ENCODE results near the gene OR5T3.
"Not testable (repeated sequence)": the region's sequence is repeated elsewhere in the genome, so short reads cannot be mapped to it uniquely, and the experiment has no call there.

OR5T3 gene

DNA sequence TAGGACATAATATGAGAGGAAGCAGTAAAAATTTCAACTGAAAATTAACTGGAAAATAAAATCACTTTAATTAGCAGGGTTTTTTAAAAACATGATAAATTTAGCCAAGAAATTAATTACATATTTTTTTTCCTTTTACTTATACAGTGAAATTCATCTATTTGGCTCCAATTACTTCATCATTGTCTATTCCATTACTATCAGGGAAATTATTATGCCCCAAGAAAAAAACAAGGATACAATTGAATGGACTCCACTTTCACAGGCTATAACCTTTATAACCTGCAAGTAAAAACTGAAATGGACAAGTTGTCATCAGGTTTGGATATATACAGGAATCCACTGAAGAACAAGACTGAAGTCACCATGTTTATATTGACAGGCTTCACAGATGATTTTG is at the start of gene OR5T3:
Gene OR5T3, plus strand, starts transcription at position 301 of the 400 bp plus-strand sequence. Its CDS starts 0 bp downstream, at position 301.
- DNase-seq, result no peak

DNA sequence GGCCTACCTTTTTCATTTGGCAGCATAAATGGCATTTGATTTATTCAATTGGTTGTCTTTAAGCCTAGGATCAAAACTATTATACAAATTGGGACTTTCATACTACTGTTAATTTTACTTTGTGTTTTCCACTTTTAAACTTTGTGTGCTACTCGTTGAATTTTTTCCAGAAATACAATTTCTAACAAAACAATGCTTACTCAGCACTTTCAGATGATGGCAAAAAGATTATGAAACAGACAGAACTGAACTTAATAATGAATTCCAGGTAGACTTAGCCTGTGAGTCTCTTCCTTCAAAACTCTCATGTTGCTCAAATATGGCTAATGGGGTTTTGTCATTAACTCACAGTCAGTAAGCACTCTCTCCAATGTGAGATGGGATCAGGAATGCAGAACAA is 44.3 kb upstream of the OR5T3 start:
- DNase-seq, result no peak

DNA sequence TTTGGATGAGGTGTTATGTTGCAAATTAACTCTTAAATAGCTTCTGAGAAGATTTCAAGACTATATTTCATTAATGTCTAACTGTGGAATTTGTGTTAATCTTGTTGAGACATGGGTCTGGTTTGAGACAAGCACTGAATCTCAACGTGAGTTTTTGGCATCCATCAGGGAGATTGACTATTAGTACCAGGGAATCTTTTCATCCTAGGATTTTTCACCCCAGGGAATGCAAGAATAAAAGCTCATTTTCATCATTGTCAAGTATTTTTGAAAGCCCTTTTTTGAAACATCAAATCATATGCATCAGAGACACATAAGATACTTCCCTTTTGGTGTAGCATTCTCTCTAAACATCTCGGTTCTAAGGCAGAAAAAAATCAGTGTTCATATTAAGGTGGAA is 37.5 kb upstream of the OR5T3 start:
- DNase-seq, result no peak

DNA sequence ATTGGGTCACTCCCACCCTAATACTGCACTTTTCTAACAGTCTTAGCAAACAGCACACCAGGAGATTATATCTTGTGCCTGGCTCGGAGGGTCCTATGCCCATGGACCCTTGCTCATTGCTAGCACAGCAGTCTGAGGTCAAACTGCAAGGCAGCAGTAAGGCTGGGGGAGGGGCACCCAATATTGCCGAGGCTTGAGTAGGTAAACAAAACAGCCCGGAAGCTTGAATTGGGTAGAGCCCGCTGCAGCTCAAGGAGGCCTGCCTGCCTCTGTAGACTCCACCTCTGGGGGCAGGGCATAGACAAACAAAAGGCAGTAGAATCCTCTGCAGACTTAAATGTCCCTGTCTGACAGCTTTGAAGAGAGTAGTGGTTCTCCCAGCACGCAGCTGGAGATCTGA is 32.3 kb upstream of the OR5T3 start:
- not testable (repeated sequence) for DNase-seq

DNA sequence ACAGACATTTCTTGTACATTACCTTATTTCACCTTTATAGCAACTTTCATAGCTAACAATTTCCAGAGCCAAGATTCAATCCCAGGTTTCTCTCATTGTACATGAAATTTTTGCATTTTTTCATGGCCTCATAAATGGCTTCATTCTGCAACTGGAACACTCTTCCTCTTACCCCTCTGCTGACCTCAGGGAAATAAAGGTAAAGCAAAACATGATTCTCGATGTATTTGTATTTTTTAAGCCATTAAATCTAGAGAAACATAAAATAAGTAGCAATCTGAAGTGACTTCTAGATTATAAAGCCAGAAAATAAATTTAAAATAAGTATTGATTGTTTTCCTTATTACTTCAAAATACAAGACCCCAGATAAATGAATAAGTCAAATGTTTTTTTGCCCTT is 17.9 kb upstream of the OR5T3 start, which contains the start of gene OR5T2:
Gene OR5T2, minus strand, starts transcription at position 101 of the 400 bp plus-strand sequence. CDS start 1,193 bp downstream, outside the sequence.
- DNase-seq, result no peak

DNA sequence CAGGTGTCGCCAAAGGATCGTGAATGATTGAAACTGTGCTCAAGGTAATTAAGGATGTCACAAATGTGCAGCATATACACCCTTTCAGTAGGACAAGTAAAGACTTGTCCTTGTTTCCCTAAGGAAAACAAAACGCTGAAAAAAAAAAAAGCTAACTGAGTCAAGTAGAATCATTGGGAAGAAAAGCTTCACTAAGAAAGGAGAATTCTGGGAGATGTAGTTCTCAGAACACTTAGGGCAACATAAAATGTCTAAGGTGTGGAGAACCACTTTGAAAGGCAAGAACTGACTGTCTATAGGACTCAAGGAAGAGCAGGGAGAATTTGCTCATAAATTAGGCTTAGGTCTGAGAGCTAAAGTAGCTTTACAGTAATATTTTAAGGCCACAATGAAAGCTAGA is 19.0 kb downstream of the OR5T3 start:
- DNase-seq, result no peak

DNA sequence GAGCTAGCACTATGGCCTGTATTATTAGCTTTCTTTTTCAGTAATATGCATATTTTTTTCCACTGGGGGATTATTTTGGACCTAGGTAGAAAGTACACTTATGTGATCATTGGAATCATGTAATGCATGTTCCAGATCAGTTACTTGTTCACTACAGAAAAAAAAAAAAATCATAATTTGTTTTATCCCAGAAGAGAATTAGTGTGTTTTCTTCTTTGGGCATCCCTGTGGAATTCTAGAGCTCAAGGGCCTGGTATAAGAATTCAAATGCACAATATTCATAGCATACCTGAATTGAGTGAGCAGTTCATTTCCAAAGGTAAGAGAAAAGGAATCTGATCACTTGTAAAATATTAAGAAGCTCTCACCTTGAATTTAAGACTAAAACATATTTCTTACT is 21.8 kb downstream of the OR5T3 start, which contains the start of gene OR5T1:
Gene OR5T1, plus strand, starts transcription at position 301 of the 400 bp plus-strand sequence. CDS start 1,485 bp downstream, outside the sequence.
- DNase-seq, result no peak

DNA sequence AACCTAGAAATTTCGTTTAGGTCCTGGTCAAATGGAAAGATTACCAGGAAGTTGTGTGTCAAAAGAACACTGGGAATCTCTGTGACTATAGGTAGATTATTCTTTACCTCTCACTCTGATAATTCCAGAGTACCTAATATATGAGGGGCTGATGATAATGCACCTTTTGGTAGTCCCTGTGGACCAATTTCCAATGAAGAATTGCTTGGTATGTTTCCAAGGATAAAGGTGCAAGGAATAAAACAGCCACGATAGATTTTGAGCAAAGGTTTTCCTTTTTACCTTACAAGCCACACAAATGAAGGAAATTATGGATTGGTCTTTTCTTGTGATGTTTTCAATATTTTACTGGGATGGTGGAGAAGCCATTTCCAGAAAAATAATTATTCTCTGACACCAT is 40.1 kb downstream of the OR5T3 start, which contains the start of gene OR8H1:
Gene OR8H1, minus strand, starts transcription at position 101 of the 400 bp plus-strand sequence. CDS start 1,192 bp downstream, outside the sequence.
- no peak for DNase-seq

DNA sequence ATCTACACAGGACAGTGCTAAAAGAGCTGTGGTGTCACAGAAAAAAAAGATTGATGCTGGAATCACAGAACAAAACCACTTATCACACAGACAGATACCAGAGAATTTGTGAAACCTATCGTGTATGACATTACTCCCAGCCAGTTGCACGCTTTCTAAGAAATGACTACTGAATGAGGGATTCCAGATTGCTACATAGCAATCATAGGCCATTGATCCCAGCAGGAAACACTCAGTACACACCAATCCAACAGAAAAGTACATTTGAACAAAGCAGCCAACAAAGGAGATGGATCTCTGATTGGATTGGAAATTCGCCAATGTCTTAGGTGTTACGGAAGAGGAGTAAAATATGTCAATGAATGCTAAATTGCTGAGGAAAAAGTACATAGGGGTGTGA is 44.8 kb downstream of the OR5T3 start:
- no peak for DNase-seq

All from hypothalamus (tissue), 51 donors.